Activated CD8-positive, alpha-beta T cell treated with anti-CD3 and anti-CD28 coated beads, Interleukin-2, amount 10 ng/mL, durations not matched to agents 7 days and 5 days (primary cell): ENCODE measurements around the gene PBX3. TPM values are rescaled to one million over a fixed set of nuclear protein-coding genes. Genes with fewer than 3 reads are reported as not detected.
A peak's percentile ranks its signal among the peaks of the same experiment; 100 is the strongest.

ENCODE experiments used
- ATAC-seq: fragments of 150-1000 bp; cut with Tn5 transposase; one replicate; pipeline ENCODE4 v1.10.0; 2021; ENCODE audit warnings: moderate library complexity
- CTCF ChIA-PET: fragments of 350-600 bp; sonication (Branson Sonifier 250); formaldehyde crosslinking; loops from one replicate; lab custom pipeline; 2021; ENCODE audit warnings: antibody characterized with exemption; lab: Charles Lee
- POLR2A ChIA-PET: fragments of 350-600 bp; sonication (Branson Sonifier 250); formaldehyde crosslinking; loops from one replicate; lab custom pipeline; 2021; ENCODE audit warnings: antibody characterized with exemption; lab: Charles Lee
- DNase-seq: peaks from one replicate; pipeline ENCODE4 v3.0.0-alpha.2; 2020
- H3K27ac Mint-ChIP-seq: one replicate; pipeline ENCODE4 v1.8.0; 2021; ENCODE audit warnings: mild to moderate bottlenecking, mixed read lengths
- H3K27me3 Mint-ChIP-seq: one replicate; pipeline ENCODE4 v1.8.0; 2021; ENCODE audit warnings: low read depth, mixed read lengths
- H3K36me3 Mint-ChIP-seq: one replicate; pipeline ENCODE4 v1.8.0; 2021; ENCODE audit warnings: low read depth, mixed read lengths
- H3K4me1 Mint-ChIP-seq: one replicate; pipeline ENCODE4 v1.8.0; 2021; ENCODE audit warnings: low read depth, mixed read lengths
- H3K4me3 Mint-ChIP-seq: one replicate; pipeline ENCODE4 v1.8.0; 2021; ENCODE audit warnings: mild to moderate bottlenecking, mixed read lengths
- H3K9me3 Mint-ChIP-seq: one replicate; pipeline ENCODE4 v1.8.0; 2022; ENCODE audit warnings: mixed read lengths; ENCODE audit not compliant: insufficient read depth
- total RNA-seq, 2 experiments: library from RNA; stranded (reverse); gene quantifications; one replicate each; pipeline ENCODE4 v1.2.3, GENCODE V29; 2021

The PBX3 gene
- total RNA-seq, 2 experiments from 2014 or later = 22.0 to 24.4 TPM

GRCh38 chr9:125739436-125739835 lies 7.7 kb upstream of the PBX3 start:
- no peak for ATAC-seq
- Mint-ChIP-seq H3K36me3 (no peaks in the 10 kb centered on the region), H3K4me3 (no peak overlapping the region), H3K27me3 (peaks cover 18% of the 10 kb centered on the region), H3K4me1 (no peaks in the 10 kb centered on the region), H3K9me3 (no peaks in the 10 kb centered on the region), H3K27ac (no peak overlapping the region)
- CTCF ChIA-PET = interaction anchor here (1.2 kb wide), 1 partner anchor 181 kb away, joined by 5 read pairs; no protein-coding TSS in a partner anchor
- no peak for DNase-seq
- POLR2A ChIA-PET = interaction anchor here (0.6 kb wide), 1 partner anchor 968 kb away, joined by 4 read pairs; no protein-coding TSS in a partner anchor

GRCh38 chr9:125742657-125743056 lies 4.5 kb upstream of the PBX3 start:
- no peak overlapping the region for H3K4me3 Mint-ChIP-seq
- no peaks in the 10 kb centered on the region for H3K9me3 Mint-ChIP-seq
- H3K4me1 Mint-ChIP-seq = peaks cover 11% of the 10 kb centered on the region
- H3K27me3 Mint-ChIP-seq = peaks cover 32% of the 10 kb centered on the region
- no peak for DNase-seq
- ChIA-PET CTCF (no interaction called here), POLR2A (no interaction called here)
- H3K27ac Mint-ChIP-seq = no peak overlapping the region
- ATAC-seq = no peak
- no peaks in the 10 kb centered on the region for H3K36me3 Mint-ChIP-seq

GRCh38 chr9:125743682-125744428 lies 3.3 kb upstream of the PBX3 start:
- Mint-ChIP-seq H3K36me3 (peaks cover 4% of the 10 kb centered on the region), H3K9me3 (no peaks in the 10 kb centered on the region), H3K4me1 (peaks cover 17% of the 10 kb centered on the region), H3K4me3 (no peak overlapping the region), H3K27me3 (peaks cover 29% of the 10 kb centered on the region), H3K27ac (no peak overlapping the region)
- CTCF ChIA-PET = no interaction called here
- POLR2A ChIA-PET = no interaction called here
- no peak for DNase-seq
- no peak for ATAC-seq

- Mint-ChIP-seq H3K36me3 (peaks cover 8% of the 10 kb centered on the region), H3K27ac (no peak overlapping the region), H3K4me3 (no peak overlapping the region), H3K9me3 (no peaks in the 10 kb centered on the region), H3K27me3 (peaks cover 28% of the 10 kb centered on the region), H3K4me1 (peaks cover 25% of the 10 kb centered on the region)
- POLR2A ChIA-PET = interaction anchor here (2.5 kb wide), 1 partner anchor 38 kb away, joined by 9 read pairs; the partner anchor contains the start of gene MAPKAP1
- DNase-seq = no peak
- no peak for ATAC-seq
- CTCF ChIA-PET = interaction anchor here (1.4 kb wide), 1 partner anchor 11 kb away, joined by 5 read pairs; no protein-coding TSS in a partner anchor
Observed at GRCh38 chr9:125744616-125745015, 2.6 kb upstream of the PBX3 start.

- H3K9me3 Mint-ChIP-seq = no peaks in the 10 kb centered on the region
- peaks cover 8% of the 10 kb centered on the region for H3K36me3 Mint-ChIP-seq
- H3K4me3 Mint-ChIP-seq = peak overlapping the region; percentile 89
- H3K27ac Mint-ChIP-seq = no peak overlapping the region
- ATAC-seq = no peak
- CTCF ChIA-PET = interaction anchor here (0.6 to 1.4 kb wide), 2 partner anchors 11 to 51 kb away, joined by 4 to 5 read pairs; no protein-coding TSS in a partner anchor
- DNase-seq = no peak
- peaks cover 25% of the 10 kb centered on the region for H3K4me1 Mint-ChIP-seq
- POLR2A ChIA-PET = interaction anchor here (2.5 kb wide), 1 partner anchor 38 kb away, joined by 9 read pairs; the partner anchor contains the start of gene MAPKAP1
- H3K27me3 Mint-ChIP-seq = peaks cover 26% of the 10 kb centered on the region
Observed at GRCh38 chr9:125745018-125745417, 2.2 kb upstream of the PBX3 start.

GRCh38 chr9:125745682-125746016 lies 1.5 kb upstream of the PBX3 start:
- ATAC-seq (no peak), DNase-seq (no peak)
- H3K27ac Mint-ChIP-seq = peak overlapping the region; percentile 92
- H3K4me3 Mint-ChIP-seq = peak overlapping the region; percentile 89
- peaks cover 30% of the 10 kb centered on the region for H3K4me1 Mint-ChIP-seq
- H3K27me3 Mint-ChIP-seq = peaks cover 26% of the 10 kb centered on the region
- ChIA-PET POLR2A (interaction anchor here (0.6 to 2.5 kb wide), 4 partner anchors 15 to 505 kb away, joined by 3 to 9 read pairs (median 4); partner anchors contain the start of genes HSPA5 and MAPKAP1), CTCF (interaction anchor here (0.5 to 1.4 kb wide), 4 partner anchors 10 to 234 kb away, joined by 3 to 5 read pairs (median 4); no protein-coding TSS in a partner anchor)
- H3K36me3 Mint-ChIP-seq = peaks cover 13% of the 10 kb centered on the region
- H3K9me3 Mint-ChIP-seq = no peaks in the 10 kb centered on the region

DNA sequence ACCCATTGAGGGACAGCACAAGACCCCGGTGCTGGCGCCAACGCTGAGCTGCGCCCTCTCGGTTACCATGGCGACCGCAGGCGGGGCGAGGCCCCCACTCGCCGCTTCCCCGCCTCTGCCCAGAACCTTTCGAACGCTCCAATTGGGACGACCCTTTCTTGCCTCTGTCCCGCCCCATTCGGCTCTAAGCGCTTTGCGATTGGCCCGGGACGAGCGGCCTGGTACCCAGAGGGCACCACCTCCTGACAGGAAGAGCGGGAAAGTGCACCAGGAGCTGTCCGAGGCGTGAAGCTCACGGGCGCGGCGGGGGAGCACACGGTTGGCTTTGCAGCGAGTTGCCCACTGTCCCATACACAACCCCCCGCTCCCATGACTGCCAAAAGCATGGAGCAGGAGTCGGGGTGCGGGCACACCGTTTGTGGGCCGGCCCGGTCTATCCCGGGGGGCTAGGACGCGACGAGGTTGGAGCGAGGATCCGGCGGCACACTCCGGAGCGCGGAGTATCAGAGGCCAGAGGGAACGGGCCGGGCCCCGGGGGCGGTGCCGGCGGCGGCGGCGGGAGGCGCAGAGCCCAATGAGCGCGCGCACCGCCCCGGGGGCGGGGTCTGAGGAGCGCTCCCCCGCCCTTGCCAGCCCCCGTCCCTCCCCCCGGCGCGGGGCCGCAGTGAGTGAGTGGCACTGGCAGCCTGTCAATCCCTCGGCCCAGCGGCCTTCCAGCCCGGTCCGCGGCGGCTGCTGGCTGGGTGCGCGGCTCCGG lies 978 bp upstream of the PBX3 start:
- H3K36me3 Mint-ChIP-seq = peaks cover 16% of the 10 kb centered on the region
- CTCF ChIA-PET = interaction anchor here (0.9 to 1.4 kb wide), 2 partner anchors 10 to 166 kb away, joined by 3 to 5 read pairs; no protein-coding TSS in a partner anchor
- peaks cover 32% of the 10 kb centered on the region for H3K4me1 Mint-ChIP-seq

GRCh38 chr9:125746774-125747052 lies 460 bp upstream of the PBX3 start:
- Mint-ChIP-seq H3K9me3 (no peaks in the 10 kb centered on the region), H3K27ac (no peak overlapping the region), H3K36me3 (peaks cover 17% of the 10 kb centered on the region), H3K4me1 (peaks cover 32% of the 10 kb centered on the region), H3K4me3 (peak overlapping the region; percentile 89), H3K27me3 (peaks cover 26% of the 10 kb centered on the region)
- CTCF ChIA-PET = no interaction called here
- POLR2A ChIA-PET = interaction anchor here (1.3 to 2.5 kb wide), 2 partner anchors 40 to 506 kb away, joined by 3 to 9 read pairs; partner anchors contain the start of genes HSPA5 and MAPKAP1
- ATAC-seq = peak; percentile 7
- DNase-seq = no peak

More for the DNA sequence above, 978 bp upstream of the PBX3 start:
- H3K27me3 Mint-ChIP-seq = peaks cover 26% of the 10 kb centered on the region
- peak; percentile 86 for ATAC-seq
- POLR2A ChIA-PET = interaction anchor here (0.6 to 2.5 kb wide), 4 partner anchors 15 to 505 kb away, joined by 3 to 9 read pairs (median 4); partner anchors contain the start of genes HSPA5 and MAPKAP1
- peak overlapping the region; percentile 92 for H3K27ac Mint-ChIP-seq
- DNase-seq = peak; percentile 94
- H3K9me3 Mint-ChIP-seq = no peaks in the 10 kb centered on the region
- peak overlapping the region; percentile 89 for H3K4me3 Mint-ChIP-seq

GRCh38 chr9:125747765-125748445 lies 732 bp downstream of the PBX3 start:
- Mint-ChIP-seq H3K36me3 (peaks cover 24% of the 10 kb centered on the region), H3K4me3 (peak overlapping the region; percentile 84), H3K9me3 (no peaks in the 10 kb centered on the region), H3K27ac (peak overlapping the region; percentile 75), H3K4me1 (peaks cover 37% of the 10 kb centered on the region), H3K27me3 (peaks cover 22% of the 10 kb centered on the region)
- DNase-seq (peak; percentile 47), ATAC-seq (no peak)
- POLR2A ChIA-PET = interaction anchor here (0.9 to 1.8 kb wide), 3 partner anchors 11 to 83 kb away, joined by 3 to 4 read pairs (median 4); partner anchors contain the start of gene MAPKAP1
- CTCF ChIA-PET = interaction anchor here (0.7 kb wide), 1 partner anchor 16 kb away, joined by 3 read pairs; no protein-coding TSS in a partner anchor

GRCh38 chr9:125748446-125749099 lies 1.4 kb downstream of the PBX3 start:
- ChIA-PET POLR2A (interaction anchor here (0.9 to 1.8 kb wide), 3 partner anchors 10 to 82 kb away, joined by 3 to 4 read pairs (median 4); partner anchors contain the start of gene MAPKAP1), CTCF (interaction anchor here (0.7 kb wide), 1 partner anchor 16 kb away, joined by 3 read pairs; no protein-coding TSS in a partner anchor)
- Mint-ChIP-seq H3K27me3 (peaks cover 19% of the 10 kb centered on the region), H3K4me1 (peaks cover 37% of the 10 kb centered on the region), H3K4me3 (peak overlapping the region; percentile 84), H3K9me3 (no peaks in the 10 kb centered on the region), H3K27ac (peak overlapping the region; percentile 75), H3K36me3 (peaks cover 25% of the 10 kb centered on the region)
- no peak for ATAC-seq
- DNase-seq = peak; percentile 24
